OCI-LY1 (cell line): ENCODE data around the gene RAB3C.

Source experiments
- H2AFZ ChIP-seq: fragments of 200-600 bp; sonication (generic), shearing (Covaris generic); 2 replicates; pipeline ENCODE4 v1.6.0; 2014; ENCODE audit warnings: antibody characterized with exemption, mild to moderate bottlenecking, low read length
- H3F3A ChIP-seq: fragments of 200-600 bp; sonication (generic), shearing (Covaris generic); 2 replicates; pipeline ENCODE4 v1.6.0; 2014; ENCODE audit warnings: mild to moderate bottlenecking, antibody characterized with exemption, low read length, moderate library complexity; ENCODE audit not compliant: insufficient read depth
- H3K27ac ChIP-seq: fragments of 200-600 bp; sonication (generic); 2 replicates; pipeline ENCODE4 v1.5.1; 2014; ENCODE audit warnings: low read length, mixed run types, mild to moderate bottlenecking, low read depth; ENCODE audit not compliant: poor library complexity, severe bottlenecking
- H3K27me3 ChIP-seq: fragments of 200-600 bp; sonication (generic); 2 replicates; pipeline ENCODE4 v1.6.0; 2014; ENCODE audit warnings: antibody characterized with exemption, mild to moderate bottlenecking, low read length, moderate library complexity; ENCODE audit not compliant: insufficient read depth
- H3K36me3 ChIP-seq: fragments of 200-600 bp; sonication (generic); 2 replicates; pipeline ENCODE4 v1.6.1; 2014; ENCODE audit warnings: mild to moderate bottlenecking, antibody characterized with exemption, low read length, moderate library complexity, mixed read lengths; ENCODE audit not compliant: insufficient read depth
- H3K4me1 ChIP-seq: fragments of 200-600 bp; sonication (generic); 2 replicates; pipeline ENCODE4 v1.5.1; 2014; ENCODE audit warnings: mild to moderate bottlenecking, low read length, moderate library complexity; ENCODE audit not compliant: insufficient read depth, severe bottlenecking
- H3K4me2 ChIP-seq: fragments of 200-600 bp; sonication (generic), shearing (Covaris generic); 2 replicates; pipeline ENCODE4 v1.6.1; 2014; ENCODE audit warnings: low read length
- H3K4me3 ChIP-seq: fragments of 200-600 bp; sonication (generic); 2 replicates; pipeline ENCODE4 v1.5.1; 2014; ENCODE audit warnings: low read length, low read depth, mild to moderate bottlenecking, mixed read lengths; ENCODE audit not compliant: poor library complexity, severe bottlenecking
- H3K79me2 ChIP-seq: fragments of 200-600 bp; shearing (Covaris generic); 2 replicates; pipeline ENCODE4 v1.6.1; 2016; ENCODE audit warnings: mixed run types, low read length, mixed read lengths; ENCODE audit not compliant: insufficient read depth
- H3K9ac ChIP-seq: fragments of 200-600 bp; sonication (generic), shearing (Covaris generic); 2 replicates; pipeline ENCODE4 v1.6.1; 2014; ENCODE audit warnings: mild to moderate bottlenecking, low read length, mixed read lengths
- H3K9me2 ChIP-seq: fragments of 200-600 bp; sonication (generic), shearing (Covaris generic); 2 replicates; pipeline ENCODE4 v1.6.1; 2014; ENCODE audit warnings: low read depth, mild to moderate bottlenecking, low read length, mixed read lengths
- H3K9me3 ChIP-seq: fragments of 200-600 bp; shearing (Covaris generic); 2 replicates; pipeline ENCODE4 v1.6.1; 2014; ENCODE audit warnings: low read length, mixed read lengths
- H4K20me1 ChIP-seq: fragments of 200-600 bp; sonication (generic), shearing (Covaris generic); 2 replicates; pipeline ENCODE4 v1.6.0; 2016; ENCODE audit warnings: mild to moderate bottlenecking, low read length; ENCODE audit not compliant: insufficient read depth
- CTCF ChIP-seq: fragments of 200-600 bp; sonication (generic), shearing (Covaris generic); IDR thresholded peaks from 2 replicates; pipeline ENCODE4 v1.5.1; 2017; ENCODE audit warnings: mild to moderate bottlenecking, antibody characterized with exemption, low read length, moderate library complexity, mixed read lengths
- EZH2 ChIP-seq: fragments of 200-600 bp; sonication (generic), shearing (Covaris generic); IDR thresholded peaks from 2 replicates; pipeline ENCODE4 v1.8.0; 2017; ENCODE audit warnings: borderline replicate concordance, mixed run types, mild to moderate bottlenecking, antibody characterized with exemption, low read length, moderate library complexity, mixed read lengths

Gene RAB3C

GRCh38 chr5:58716713-58717112 is 133.8 kb downstream of the RAB3C start:
- Histone ChIP-seq H3K36me3 (no peaks in the 10 kb centered on the region), H2AFZ (no peak overlapping the region), H3K9ac (no peak overlapping the region), H3K27me3 (no peaks in the 10 kb centered on the region), H3K4me2 (no peak overlapping the region), H3K9me2 (no peaks in the 10 kb centered on the region), H3K4me1 (no peaks in the 10 kb centered on the region), H3K27ac (no peak overlapping the region), H4K20me1 (no peaks in the 10 kb centered on the region), H3K4me3 (no peak overlapping the region), H3K9me3 (no peaks in the 10 kb centered on the region), H3F3A (no peaks in the 10 kb centered on the region), H3K79me2 (no peaks in the 10 kb centered on the region)
- TF ChIP-seq EZH2 (no peak), CTCF (no peak)

GRCh38 chr5:58717303-58718007 is 134.6 kb downstream of the RAB3C start:
- no peaks in the 10 kb centered on the region for H3K79me2 ChIP-seq
- no peaks in the 10 kb centered on the region for H3K9me2 ChIP-seq
- no peaks in the 10 kb centered on the region for H3K36me3 ChIP-seq
- no peaks in the 10 kb centered on the region for H4K20me1 ChIP-seq
- H3F3A ChIP-seq = no peaks in the 10 kb centered on the region
- no peak overlapping the region for H2AFZ ChIP-seq
- no peak overlapping the region for H3K27ac ChIP-seq
- no peaks in the 10 kb centered on the region for H3K9me3 ChIP-seq
- no peak overlapping the region for H3K9ac ChIP-seq
- H3K4me3 ChIP-seq = no peak overlapping the region
- H3K27me3 ChIP-seq = no peaks in the 10 kb centered on the region
- TF ChIP-seq EZH2 = no peak
- TF ChIP-seq CTCF = no peak
- no peak overlapping the region for H3K4me2 ChIP-seq
- H3K4me1 ChIP-seq = no peaks in the 10 kb centered on the region

- no peaks in the 10 kb centered on the region for H3K9me3 ChIP-seq
- no peak overlapping the region for H3K9ac ChIP-seq
- TF ChIP-seq EZH2 = no peak
- no peak for TF ChIP-seq CTCF
- no peak overlapping the region for H3K27ac ChIP-seq
- H3K4me1 ChIP-seq = no peaks in the 10 kb centered on the region
- no peak overlapping the region for H3K4me2 ChIP-seq
- H3K79me2 ChIP-seq = no peaks in the 10 kb centered on the region
- no peaks in the 10 kb centered on the region for H3F3A ChIP-seq
- H3K27me3 ChIP-seq = no peaks in the 10 kb centered on the region
- no peaks in the 10 kb centered on the region for H3K36me3 ChIP-seq
- no peaks in the 10 kb centered on the region for H4K20me1 ChIP-seq
- H3K4me3 ChIP-seq = no peak overlapping the region
- no peaks in the 10 kb centered on the region for H3K9me2 ChIP-seq
- no peak overlapping the region for H2AFZ ChIP-seq
Measured at GRCh38 chr5:58718269-58718978, 135.5 kb downstream of the RAB3C start.
